HG03442 (cell line): ENCODE results near the gene AIPL1.
"Not testable (repeated sequence)": the region's sequence is repeated elsewhere in the genome, so short reads cannot be mapped to it uniquely, and the experiment has no call there.

Experiments
- ATAC-seq: cut with Tn5 transposase; IDR thresholded peaks from one replicate; pipeline ENCODE4 v1.9.1; 2021; ENCODE audit warnings: mild to moderate bottlenecking, moderate library complexity; ENCODE audit not compliant: unreplicated experiment

AIPL1 gene, protein sequence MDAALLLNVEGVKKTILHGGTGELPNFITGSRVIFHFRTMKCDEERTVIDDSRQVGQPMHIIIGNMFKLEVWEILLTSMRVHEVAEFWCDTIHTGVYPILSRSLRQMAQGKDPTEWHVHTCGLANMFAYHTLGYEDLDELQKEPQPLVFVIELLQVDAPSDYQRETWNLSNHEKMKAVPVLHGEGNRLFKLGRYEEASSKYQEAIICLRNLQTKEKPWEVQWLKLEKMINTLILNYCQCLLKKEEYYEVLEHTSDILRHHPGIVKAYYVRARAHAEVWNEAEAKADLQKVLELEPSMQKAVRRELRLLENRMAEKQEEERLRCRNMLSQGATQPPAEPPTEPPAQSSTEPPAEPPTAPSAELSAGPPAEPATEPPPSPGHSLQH

DNA sequence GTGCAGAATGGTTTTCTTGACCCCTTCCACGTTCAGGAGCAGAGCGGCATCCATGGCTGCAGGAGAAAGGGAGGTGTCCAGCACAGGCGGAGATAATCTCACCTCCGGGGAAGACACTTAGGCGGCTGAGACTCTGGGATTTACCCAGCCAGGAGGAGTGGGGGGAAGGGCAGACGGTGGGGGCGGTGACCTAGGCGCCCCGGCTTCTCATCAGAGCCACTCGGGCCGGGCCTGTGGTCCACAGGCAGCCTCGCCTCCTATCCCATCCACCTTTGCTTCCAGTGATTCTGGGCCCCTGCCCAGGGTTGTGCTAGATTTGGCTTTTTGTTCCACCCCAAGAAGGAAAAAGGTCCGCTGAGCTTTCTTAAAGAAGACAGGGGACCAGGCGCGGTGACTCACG lies at the start of gene AIPL1:
AIPL1 (minus strand) TSS at position 71 of the 400 bp plus-strand sequence; CDS start at position 54, 17 bp downstream.
- ATAC-seq: no peak

DNA sequence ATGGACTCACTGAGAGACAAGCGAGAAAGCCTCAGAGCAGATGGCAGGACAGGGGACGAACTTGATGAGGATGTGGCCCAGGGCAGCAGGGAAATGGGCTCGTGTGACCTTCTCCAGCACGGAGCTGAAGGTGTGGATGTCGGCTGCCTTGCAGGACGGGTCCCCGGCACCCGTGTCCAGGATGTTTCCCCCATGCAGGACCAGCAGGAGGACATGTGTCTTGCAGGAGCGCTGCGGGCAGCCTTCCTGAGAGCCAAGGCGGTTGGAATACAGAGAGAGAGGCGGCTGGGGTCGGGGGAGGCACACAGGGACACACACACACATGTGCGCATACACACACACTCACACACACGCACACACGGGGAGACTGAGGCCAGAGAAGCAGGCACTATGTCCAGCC lies 48.6 kb upstream of the AIPL1 start:
- no peak for ATAC-seq

DNA sequence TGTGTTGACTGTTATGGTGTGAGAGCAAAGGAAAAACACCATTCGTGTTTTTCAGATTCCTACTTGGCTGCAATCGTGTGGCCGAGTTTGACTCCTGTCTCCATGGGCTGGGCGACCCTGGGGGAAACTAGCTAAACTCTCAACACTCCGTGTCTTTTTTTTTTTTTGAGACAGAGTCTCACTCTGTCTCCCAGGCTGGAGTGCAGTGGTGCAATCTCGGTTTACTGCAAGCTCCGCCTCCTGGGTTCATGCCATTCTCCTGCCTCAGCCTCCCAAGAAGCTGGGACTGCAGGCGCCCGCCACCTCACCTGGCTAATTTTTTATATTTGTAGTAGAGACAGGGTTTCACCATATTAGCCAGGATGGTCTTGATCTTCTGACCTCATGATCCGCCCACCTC lies 47.9 kb upstream of the AIPL1 start:
- ATAC-seq: not testable (repeated sequence)

DNA sequence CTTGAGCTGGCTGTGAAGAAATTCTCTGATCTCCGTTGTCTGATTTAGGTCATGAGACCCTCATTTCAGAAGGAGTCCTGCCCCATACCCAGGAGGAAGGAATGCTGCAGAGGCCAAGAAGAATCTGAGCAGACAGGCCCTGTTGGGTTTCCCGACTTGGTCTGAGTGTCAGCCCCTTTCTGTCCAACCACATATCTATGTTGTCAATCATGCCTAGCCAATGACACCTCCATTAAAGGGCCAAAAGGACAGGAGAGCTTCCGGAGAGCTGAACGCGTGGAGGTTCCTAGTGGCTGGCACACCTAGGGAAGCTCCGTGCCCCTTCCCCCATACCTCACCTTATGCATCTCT lies 47.2 kb upstream of the AIPL1 start:
- ATAC-seq: no peak

DNA sequence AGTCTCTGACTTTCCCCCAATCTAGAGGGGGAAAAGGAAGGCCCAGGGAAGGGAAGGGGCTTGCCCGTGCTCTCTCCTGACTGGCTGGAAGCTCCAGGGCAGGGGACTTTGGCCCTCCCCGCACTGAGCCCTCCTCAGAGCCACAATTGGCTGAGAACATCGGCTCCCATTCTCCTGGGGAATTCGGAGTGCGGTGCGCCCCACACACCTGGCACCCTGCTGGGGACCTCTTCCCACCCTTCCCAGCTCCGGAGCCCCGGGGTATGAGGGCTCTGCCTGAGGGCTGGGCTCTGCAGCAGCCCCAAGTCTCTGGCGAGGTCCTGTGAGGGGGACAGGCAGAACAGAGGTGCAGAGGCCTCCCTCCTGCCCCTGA lies 45.4 kb upstream of the AIPL1 start:
- ATAC-seq: no peak

DNA sequence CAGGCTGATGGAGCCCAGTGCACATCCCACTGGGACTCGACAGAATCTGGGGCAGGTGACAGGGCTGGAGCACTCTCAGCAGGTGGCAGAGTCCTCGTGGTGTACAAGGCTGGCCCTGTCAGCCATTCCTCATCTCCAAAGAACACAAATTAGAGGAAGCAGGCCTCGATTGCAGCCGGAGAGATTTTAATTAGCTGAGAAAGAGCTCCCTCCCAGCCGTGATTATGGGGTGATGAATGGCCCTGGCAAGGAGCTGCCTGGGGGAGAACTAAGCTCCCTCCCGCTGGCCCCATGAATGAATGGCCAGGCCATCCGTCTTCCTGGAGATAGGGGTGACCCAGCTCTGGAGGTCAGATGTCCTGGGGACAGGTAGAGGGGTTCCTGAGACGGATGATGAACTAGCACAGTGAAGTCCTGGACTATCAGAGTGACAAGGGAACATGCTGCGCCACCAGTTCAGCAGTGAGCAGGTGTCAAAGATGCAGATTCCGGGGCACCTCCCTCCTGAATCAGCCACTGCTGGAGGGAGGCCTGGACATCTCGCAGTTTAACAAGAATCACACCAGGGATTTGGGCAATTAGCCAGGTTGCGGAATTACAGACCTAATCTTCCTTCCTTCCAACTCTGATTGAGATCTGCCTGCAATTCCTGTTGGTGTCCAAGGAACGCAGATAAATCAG lies 44.8 kb upstream of the AIPL1 start:
- ATAC-seq: no peak

DNA sequence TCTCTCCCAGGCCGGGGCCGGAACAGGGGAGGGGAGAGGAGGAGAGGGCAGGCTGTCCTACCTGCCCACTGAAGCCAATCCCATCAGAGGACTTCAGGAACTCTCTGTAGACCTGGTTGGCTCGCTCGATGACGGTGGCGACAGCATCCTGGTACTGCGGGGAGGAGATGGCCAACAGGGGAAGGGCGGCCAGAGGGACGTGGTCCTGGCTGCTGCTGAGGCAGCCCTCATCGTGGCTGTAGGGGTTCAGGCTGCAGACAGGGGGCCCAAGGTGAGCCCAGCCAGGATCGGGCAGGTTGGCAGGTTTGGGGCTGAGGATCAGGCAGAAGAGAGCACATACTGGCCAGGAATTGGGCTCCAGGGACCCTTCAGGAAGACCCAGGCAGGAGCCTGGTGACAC lies 43.6 kb upstream of the AIPL1 start:
- no peak for ATAC-seq

DNA sequence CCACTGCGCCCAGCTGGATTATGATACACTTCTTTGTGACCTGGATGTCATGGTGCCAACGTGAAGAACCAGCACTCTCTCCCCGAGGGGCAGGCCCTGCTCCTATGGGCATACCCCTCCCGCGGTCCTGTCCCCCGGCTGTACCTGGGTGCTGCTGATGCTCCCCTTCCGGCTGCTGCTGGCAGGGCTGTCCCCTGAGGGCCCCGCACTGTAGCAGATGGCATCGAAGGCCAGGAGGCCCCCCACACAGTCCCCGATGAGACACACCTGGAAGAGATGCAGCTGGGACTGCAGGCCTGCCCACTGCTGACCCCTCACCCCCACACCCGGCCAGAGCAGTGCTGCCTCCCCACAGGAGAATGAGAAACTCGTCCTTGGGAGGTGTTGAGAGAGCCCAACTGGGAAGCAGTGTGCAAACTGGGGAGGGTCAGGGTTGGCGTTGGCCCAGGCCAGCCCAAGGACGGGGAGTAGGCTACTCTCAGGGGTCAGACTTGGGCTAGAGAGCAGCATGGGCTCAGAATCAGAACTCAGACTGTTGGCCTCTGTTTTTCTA lies 43.0 kb upstream of the AIPL1 start:
- ATAC-seq: no peak

DNA sequence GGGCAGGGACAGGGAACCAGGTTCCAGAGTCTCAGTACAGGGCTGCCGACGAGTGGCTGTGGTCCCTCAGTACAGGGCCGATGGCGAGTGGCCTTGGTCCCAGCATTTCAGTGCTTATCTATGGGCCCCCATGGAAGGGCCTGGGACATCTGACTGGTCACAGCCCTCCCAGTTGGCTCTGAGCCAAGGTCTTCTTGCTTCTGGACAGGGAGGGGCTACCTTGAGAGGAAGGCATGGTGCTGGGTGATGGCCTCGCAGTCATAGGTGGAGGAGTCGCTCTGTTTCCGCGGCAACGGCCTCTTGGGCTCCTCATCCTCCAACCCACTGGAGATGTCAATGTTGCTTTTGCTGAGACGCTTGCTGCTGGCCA lies 41.9 kb upstream of the AIPL1 start:
- no peak for ATAC-seq

DNA sequence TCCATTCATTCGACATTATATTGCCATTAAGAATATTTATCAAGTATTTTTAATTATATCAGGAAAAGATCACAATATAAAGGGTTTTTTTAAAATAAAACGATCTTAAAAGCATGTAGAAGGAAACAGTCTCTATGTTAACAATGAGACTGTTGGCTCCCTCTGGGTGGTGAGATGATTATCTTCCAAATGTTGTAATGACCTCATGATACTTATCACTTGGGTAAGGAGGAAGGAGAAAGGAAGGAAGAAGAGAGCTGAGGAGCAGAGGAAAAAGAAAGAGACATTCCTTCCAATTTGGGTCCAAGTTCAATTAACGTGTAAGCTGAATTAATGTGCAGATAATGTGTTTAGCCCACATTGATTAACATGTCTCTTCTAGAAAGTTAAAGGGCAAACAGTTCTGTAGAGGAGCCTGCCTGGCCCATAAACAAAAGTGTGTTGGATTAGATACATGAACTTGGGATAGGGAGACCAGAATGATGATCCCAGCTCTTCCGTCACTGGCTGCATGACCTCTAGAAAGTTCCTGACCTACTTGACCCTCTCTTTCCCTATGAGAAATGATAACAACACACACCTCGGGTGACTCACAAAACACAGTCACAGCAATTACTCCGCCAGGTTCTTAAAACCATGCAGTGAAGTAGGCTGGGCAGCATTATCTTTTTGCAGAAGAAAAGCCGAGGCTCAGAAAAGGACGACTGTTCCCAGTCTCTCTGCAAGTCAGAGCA lies 41.3 kb upstream of the AIPL1 start:
- no peak for ATAC-seq

DNA sequence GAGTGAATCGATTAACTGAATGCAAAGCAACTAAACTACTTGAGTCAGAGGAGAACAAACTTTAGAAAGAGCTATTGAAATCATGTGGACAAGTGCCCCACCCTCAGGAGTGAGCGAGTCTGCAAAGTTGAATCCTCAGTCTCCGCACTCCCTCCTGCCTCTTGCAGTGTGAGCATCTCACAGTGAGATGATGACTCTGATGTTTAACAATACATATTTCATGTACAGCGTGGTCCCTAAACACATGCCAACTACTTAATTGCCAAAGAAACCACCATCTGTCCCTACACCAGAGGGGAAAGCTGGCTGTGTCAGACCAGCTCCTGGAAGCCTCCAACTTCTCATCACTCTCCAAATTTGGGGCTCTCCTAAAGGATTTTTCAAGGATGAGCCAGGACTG lies 40.5 kb upstream of the AIPL1 start:
- ATAC-seq: no peak

DNA sequence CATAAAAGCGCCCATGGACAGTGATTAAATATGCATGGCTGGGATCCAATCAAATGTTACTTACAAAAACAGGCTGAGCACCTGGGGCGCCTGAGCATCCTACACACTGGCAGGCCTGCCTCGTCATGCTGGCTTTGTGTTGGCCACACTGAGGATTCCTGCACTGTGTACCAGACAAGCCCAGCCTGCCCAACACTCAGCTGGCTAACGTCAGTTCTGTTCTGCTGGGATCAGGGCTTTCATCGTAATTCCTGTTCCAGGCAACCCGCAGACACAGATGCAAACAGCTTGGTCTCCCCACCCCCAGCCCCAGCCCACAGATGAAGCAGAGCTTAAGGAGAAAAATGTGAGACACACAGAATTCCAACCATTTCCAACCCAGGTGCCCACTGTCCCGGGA lies 40.0 kb upstream of the AIPL1 start:
- no peak for ATAC-seq

DNA sequence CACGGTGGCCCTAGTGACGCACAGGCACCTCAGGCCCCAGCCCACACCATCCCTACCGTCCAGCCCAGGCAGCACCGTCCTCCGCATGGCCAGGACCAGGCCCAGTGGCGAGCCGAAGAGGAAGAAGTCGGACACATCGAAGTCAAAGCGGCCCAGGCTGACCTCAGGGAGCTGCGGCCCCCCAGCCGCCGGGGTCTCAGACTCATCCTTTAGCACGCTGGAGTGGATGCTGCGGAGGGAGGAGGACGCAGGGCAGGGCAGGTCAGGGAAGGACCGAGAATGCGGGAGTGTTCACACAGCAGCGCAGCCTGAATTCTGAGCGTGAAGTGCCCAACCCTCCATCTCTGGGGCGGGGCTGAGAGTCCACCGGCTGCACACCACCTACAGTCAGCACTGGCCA lies 39.5 kb upstream of the AIPL1 start:
- ATAC-seq: no peak

DNA sequence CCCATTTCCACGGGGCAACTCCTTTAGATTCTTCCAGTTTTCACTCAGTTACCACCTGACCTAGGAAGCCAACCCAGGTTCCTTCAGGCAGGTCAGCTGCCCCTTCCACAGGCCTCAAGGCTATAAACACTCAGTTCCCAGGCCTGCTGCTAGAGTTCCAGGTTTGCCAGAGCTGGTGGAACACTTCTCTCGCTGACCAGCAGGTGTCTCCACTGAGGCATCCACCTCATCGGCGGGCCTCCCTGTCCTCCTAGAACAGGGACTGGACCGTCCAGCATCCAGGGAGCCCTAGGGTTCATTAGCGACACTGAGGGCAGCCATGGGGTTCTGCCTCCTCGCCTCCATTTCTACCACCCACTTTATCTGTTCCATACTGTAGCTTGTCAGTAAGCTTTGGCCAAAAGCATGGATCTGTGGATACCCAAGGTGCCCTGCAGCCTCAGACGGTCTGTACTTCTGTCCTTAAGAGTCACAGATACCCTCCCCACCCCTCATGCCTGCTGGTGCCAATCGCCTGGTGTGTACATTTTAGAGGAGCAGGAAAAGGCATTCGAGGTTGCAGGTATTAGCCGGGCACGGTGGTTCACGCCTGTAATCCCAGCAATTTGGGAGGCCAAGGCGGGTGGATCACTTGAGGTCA lies 38.3 kb upstream of the AIPL1 start:
- ATAC-seq: no peak

DNA sequence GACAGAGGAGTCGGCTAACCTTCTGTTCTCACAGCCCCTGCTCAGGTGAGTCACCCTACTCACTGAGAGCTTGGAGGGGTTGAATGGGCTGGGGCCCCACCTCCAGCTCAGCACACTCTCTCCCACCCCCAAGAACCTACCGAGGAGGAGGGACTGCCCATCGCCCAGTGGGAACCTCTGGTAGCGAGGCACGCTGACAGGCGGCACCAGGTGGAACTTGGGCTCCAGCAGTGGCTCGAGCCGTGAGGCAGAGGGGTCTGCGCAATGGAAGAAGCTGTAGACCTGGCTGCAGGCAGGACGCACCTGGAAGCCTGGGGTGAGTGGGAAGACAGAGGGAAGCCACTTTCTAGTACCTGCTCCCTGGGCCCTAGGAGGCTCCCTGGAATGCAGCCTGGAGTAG lies 37.6 kb upstream of the AIPL1 start:
- no peak for ATAC-seq

DNA sequence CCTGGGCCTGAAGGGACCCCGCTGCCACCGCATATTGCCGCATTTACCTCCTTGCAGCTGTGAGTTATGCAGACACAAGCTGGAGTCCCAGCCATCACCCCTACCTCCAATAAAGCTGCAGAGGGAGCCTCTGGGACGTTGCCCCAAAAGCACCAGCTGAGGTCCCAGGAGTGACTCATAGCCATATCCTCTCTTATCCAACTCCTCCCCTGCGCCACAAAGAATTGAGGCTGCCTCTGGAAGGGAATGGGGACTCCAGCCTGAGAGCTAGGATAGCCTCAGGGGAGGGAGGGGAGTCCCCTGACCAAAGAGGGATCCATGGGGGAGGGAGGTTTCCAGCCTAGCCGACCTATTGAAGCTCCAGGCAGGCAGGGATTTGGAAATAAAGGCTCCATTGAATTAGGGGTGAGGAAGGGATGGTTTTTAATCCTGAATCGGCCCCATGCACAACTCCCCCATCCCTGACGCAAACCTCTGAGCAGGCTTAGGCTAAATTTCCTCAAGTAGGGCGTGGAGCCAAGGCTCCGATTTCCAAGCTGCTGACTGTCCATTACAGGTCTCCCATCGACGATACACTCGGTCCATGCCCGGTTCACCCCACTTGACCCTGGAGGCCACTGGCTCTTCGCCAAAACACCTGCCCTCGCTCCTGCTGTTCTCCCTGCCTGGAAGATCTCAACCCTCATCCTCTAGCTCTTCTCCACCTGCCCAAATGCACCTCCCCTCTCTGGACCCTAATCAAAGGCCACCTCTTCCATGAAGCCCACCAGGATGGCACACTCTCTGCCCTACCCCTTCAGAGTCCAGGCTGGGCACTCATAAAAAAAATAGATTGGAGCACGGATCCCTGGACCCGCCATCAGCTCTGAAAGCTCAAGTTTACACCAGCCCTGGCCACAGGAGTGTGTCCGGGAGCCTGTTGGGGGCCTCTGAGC lies 36.9 kb upstream of the AIPL1 start:
- no peak for ATAC-seq

DNA sequence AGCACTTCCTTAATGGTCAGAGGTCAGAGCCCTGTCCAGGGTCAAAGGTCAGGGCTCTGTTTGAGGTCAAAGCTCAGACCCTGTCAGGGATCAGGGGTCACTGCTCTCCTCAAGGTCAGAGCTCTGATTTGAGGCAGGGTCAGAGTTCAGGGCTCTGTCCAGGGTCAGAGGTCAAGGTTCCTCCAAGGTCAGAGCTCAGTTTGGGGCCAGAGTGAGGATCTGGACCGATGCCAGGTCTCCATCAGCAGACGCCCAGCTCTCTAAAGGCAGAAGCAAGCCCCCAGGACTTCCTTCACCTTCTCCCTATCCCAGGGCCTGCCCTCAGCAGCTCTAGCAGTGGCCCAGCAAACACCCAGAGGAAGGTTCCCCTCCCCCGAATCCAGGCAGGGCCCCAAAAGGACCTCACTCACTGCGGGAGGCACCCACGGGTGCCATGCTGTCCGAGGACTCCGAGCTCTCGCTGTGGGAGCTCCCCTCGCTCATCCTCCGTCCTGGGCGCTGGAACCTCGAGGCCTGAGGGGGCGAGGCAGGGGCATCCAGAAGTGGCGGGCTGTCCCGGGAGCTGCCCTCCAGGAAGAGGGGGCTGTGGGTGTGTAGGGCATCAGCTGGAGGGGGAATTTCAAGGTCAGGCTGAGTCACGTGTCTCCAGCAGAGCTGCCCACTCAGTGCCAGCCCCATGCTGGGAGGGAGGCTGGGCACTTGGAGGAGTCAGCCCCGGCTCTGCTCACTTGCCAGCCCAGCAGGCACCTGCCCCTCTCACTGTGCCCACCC lies 36.0 kb upstream of the AIPL1 start:
- no peak for ATAC-seq

DNA sequence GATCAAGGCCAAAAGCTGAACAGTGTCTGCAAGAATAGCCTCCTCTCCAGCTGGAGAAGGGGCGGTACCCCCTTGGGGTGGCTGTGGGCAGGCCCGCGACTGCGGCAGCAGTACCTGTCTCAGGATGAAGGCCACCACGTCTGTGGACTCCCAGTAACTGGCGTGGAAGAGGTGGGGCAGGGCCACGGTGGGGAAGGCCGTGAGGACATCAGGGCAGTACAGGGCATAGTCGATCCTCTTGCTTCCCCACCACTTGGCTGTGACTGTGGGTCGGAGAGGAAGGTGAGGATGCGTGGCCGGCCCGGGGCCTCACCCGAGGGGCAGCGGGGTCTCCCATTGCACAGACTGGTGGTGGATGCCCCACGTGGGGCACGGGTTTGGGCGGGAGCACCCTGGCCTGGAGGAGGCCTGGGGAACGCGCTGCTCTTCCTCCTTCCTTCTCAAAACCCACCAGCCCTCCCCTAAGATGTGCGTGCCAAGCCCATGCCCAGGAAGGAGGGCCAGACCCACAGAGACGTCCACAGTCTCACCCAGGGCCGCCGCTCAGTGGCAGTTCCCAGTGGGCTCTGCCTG lies 35.3 kb upstream of the AIPL1 start:
- ATAC-seq: no peak
